SKM-1 treated with dmso at 0.1 percent for 144 hours (cell line): ENCODE data around the gene PCDHGA2.
"Not testable (repeated sequence)": the region's sequence is repeated elsewhere in the genome, so short reads cannot be mapped to it uniquely, and the experiment has no call there.

Experiments
- DNase-seq: peaks from one replicate; lab custom pipeline; 2025; ENCODE audit not compliant: unreplicated experiment; lab: John Stamatoyannopoulos, UW

The PCDHGA2 gene

DNA sequence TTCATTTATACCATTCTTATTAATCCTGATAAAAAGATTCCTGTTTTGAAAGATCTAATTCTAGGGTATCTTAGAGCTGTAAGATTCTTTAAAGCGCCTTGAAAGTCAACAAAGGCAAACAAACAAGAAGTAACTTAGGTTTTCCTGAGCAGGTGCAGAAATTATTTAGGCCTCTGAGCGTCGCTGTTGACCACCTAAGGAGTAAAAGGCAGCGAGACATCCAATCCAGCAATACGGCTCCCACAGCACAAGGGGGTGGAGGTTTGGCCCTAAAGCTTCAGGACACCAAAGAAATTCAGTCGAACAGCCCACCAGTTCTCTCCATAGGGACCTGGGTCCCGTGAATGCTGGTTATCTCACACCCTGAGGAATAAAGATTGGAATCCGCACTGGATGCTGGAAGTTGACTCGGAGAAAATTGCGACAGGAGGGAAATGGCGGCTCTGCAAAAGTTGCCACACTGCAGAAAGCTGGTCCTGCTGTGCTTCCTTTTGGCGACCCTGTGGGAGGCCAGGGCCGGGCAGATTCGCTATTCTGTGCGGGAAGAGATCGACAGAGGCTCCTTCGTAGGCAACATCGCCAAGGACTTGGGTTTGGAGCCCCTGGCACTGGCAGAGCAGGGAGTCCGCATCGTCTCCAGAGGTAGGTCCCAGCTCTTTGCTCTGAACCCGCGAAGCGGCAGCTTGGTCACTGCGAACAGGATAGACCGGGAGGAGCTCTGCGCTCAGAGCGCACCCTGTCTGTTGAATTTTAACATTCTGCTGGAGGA lies at the start of gene PCDHGA2:
PCDHGA2 (plus strand) TSS at position 223 of the 769 bp plus-strand sequence.
- DNase-seq = no peak

DNA sequence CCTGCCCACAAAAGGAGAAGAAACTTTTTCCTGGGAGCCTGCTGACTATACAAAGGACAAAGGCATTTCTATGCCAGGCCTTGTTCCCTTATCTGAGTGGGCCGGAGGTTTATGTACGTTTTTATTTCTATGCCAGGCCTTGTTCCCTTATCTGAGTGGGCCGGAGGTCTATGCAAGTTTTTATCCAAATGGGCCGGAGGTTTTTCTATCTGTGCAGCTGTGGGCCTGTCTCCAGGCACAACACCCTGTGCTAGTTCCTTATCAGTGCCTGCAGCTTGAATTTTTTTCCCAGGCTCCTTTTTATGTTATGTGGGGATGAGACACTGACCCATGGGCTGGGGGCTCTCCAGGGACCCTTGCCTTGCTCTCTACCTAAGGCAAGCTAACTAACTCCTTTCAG lies 40.2 kb upstream of the PCDHGA2 start:
- DNase-seq = no peak

DNA sequence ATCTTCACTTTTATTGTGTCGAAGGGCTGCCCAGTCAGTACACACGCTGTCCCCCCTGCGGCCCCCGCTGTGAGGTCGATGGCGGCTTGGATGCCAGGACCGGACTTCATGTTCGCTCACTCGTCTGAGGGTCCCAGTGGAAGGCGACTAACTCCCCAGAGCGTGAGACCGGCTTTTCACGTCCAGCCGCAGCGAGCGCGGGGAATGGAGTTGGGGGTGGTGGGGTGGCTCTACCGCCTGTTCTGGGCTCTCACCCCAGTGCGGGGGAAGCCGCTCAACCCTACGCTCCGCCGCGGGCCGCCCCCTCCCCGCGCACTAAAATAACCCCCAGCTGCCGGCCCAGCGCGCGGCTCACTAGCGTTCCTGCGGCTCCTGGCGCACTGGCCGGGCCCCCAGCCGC lies 34.8 kb upstream of the PCDHGA2 start, which contains the start of gene SLC25A2:
SLC25A2 (minus strand) TSS at position 294 of the 400 bp plus-strand sequence; CDS start at position 110, 184 bp downstream.
- no peak for DNase-seq

DNA sequence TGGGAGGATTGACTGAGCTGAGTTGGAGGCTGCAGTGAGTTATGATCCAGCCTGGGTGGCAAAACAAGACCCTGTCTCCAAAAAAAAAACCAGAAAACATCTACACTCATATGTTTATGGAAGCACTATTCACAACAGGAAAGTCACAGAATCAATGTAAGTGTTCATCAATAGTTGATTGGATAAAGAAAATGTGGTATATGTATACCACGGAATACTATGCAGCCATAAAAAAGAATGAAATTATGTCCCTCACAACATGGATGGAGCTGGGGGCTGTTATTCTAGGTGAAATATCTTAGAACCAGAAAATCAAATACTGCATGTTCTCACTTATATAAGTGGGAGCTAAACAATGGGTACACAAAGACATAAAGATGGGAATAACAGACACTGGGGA lies 31.9 kb upstream of the PCDHGA2 start:
- no peak for DNase-seq

DNA sequence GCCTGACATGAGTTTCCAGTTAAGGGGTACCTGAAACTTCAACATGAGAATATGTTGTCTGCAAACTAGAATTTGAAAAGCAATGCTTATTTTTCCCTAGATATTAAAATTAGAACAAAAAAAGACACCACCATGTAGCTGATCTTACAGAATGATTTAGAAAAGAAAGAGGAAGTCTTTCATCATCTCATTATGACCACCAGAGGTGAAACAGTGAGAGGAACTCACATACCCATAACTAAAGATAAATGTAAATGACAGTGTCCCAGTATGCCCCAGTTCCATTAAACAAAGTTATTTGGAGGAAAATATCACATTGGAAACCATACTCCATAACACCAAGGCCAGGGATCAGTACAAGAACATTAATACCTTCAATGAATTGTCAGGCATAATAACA lies 24.8 kb upstream of the PCDHGA2 start:
- no peak for DNase-seq

DNA sequence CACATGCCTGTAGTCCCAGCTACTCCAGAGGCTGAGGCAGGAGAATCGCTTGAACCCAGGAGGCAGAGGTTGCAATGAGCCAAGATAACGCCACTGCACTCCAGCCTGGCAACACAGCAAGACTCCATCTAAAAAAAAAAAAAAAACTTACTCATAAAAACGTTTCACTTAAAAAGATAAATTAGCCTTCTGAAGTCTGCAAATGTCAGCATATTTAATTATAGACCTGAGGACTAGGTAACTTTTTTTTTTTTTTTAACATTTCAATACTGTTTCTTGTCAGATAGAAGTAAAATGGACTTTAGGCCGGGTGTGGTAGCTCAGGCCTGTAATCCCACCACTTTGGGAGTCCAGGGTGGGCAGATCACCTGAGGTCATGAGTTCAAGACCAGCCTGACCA lies 21.6 kb upstream of the PCDHGA2 start:
- DNase-seq = not testable (repeated sequence)

DNA sequence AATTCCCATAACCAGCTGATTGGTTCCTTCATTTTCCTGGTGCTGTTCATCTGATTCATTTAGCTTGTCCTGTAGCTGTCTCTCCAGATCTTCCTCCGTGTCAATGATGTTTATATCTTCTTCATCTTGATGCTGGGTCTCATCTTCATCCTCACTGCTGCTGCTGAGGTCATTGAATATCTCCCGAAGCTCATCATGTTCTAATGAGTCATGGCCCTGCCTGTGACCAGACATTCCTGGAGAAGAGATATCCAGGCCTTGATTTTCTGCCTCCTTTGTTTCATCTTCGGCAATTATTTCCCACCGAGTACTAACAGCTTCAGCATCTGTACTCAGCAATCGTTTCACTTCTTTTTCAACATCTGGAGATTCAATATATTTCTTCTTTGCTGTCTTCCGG lies 19.4 kb upstream of the PCDHGA2 start:
- DNase-seq = no peak

DNA sequence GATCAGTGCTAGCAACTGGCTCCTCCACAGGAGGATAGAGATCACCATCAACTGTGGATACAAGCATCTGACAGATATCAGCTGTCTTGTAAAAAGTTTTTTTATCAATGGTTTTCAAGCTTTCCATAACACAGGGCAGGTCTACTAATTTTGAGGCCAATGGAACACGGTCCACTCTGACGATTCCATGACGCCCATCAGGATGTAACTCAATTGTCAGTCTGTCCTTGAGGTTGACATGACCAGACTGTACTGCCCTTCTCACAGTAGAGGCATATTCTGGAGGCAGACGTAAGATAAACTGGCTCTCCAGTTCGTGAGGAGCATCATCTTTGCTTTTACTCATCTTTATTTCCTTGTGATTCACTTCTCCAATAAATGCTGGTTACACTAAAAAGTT lies 18.9 kb upstream of the PCDHGA2 start:
- DNase-seq = no peak

DNA sequence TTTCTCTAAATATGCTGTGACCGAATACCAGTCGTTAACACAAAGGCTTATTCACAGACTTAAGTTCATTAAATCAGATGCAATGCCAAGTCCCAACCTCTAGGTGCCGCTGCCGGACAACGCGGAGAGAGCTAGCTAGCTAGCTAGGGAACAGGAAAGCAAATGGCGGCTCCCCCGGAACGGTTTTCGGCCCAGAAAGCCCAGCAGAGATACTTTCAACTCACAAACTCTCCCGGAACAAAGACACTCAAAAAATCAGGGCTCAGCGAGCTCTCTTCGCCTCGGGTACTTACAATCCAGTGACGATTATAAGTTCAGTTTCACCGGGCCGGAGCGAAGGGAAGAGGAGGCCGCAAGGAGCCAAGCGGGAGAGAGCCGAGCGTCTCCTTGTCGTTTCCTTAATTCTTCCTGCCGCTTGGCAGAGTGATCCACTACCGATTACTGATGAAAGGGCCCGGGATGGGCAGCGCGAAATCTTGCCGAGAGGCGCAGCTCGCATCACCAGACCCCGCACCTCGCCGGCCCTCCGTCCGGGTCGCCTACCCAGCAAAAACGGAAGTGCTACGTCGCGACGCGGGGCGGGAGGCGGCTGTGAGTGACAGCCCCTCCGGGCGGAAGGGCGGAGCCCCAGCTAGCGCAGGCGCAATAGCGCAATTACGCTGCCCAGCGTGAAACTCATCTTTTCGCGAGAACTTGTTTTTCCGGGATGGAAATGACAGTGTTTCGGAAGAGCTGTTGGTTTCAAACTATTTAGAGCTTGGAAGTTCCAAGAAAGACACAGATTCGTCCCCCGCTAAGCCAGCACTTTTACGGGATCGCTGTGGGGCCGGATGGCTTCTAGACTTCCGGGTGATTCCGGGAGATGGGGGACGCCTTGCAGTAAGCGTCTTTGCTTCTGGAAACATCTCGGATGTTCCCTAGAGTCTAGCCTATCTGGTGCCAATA lies 18.1 kb upstream of the PCDHGA2 start, which contains the start of gene TAF7:
TAF7 (minus strand) TSS at position 560 of the 945 bp plus-strand sequence. CDS start 740 bp downstream, outside the sequence.
- DNase-seq = peak; percentile 83

DNA sequence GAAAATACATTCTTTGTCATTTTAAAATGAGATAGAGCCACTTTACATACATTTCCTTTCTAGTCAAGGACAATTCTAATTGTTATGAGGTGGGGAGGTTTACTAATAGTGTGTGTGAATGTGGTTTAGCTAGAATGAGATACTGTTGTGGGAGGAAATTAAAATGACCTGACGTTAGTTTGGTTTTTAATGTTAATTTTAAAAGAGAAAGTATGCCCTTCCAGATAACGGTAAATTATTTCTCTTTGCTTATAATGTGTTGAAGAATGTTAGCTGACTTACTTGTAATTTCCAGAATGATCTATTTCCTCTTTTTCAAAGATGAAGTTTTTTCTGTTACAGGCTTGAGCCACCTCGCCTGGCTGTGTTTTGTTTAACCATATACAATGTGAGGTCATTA lies 16.3 kb upstream of the PCDHGA2 start:
- no peak for DNase-seq

DNA sequence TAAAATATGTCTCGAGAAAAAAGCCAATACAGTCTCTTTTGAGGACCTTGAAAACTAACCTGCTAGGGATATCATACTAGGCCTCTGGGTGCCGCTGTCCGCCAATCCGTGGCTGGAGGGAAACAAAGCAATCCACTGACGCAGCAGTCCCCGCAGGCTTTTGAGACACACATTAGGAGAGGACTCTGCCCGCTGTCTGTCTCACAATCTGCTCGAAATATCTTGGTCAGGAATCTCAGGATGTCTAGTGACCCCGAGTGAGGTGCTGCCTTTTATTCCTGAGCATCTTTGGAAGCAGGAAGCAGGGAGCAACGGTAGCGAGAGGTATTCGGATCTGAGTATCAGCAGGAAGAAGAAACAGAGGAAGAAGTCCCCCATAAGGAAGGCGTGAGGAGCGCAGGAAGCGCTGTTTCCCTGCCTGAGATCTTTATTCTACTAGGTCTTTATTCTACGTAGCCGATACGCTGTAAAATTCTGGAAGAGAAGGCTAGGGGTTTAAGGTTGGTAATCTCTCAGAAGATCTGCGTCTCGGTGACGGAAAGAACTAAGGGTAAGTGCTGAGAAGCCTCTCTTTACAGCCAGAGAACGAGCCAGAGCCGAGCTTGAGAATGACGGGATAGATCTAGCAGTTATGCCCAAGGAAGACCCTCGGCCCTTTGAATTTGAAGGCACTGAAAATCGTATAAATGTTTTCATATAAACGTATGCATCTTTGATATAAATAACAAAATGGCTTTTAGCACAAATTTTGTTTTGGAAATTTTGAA lies 12.3 kb upstream of the PCDHGA2 start:
- no peak for DNase-seq

DNA sequence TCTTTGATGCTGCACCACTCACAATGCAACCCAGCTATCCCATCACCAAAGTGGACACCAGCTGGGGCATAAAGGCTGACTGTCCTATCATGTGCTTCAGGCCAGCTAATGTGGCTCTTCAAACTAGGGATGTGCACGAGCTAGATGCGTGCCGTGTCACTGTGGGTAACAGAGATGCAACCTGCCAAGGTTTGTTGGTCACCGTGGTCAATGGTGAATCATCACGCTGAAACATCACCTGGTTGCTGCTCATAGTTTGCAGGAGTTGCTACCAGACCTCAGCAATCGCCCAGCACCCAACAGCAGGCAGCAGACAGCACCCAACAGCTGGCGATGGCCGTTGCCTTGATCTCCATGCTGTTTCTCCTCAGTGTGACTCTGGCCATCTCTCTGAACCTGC lies 10.3 kb upstream of the PCDHGA2 start:
- DNase-seq = no peak

DNA sequence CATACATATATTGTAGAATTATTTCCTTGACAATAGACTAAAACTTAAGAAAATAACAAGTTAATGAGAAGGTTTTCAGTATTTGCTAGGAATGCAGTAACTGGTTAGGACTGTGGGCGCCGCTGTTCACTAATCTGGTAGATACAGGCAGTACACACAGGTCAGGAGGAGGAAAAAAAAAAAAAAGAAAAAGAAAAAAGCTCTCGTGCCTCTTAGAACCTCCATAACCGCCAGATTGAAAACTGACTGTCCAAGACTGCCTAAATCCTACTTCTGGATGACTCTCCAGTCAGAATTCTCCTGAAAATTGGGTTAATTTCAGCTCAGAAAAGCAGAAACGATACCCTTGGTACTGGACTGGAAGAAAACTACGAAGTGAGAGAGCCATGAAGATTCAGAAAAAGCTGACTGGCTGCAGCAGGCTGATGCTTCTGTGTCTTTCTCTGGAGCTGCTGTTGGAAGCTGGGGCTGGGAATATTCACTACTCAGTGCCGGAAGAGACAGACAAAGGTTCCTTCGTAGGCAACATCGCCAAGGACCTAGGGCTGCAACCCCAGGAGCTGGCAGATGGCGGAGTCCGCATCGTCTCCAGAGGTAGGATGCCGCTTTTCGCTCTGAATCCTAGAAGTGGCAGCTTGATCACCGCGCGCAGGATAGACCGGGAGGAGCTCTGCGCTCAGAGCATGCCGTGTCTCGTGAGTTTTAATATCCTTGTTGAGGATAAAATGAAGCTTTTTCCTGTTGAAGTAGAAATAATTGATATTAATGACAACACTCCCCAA lies 8.1 kb upstream of the PCDHGA2 start, which contains the start of gene PCDHGA1:
PCDHGA1 (plus strand) TSS at position 216 of the 782 bp plus-strand sequence.
- no peak for DNase-seq

DNA sequence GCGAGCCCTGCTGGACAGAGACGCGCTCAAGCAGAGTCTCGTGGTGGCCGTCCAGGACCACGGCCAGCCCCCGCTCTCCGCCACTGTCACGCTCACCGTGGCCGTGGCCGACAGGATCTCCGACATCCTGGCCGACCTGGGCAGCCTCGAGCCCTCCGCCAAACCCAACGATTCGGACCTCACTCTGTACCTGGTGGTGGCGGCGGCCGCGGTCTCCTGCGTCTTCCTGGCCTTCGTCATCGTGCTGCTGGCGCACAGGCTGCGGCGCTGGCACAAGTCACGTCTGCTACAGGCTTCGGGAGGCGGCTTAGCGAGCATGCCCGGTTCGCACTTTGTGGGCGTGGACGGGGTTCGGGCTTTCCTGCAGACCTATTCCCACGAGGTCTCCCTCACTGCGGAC lies 6.0 kb upstream of the PCDHGA2 start:
- not testable (repeated sequence) for DNase-seq

DNA sequence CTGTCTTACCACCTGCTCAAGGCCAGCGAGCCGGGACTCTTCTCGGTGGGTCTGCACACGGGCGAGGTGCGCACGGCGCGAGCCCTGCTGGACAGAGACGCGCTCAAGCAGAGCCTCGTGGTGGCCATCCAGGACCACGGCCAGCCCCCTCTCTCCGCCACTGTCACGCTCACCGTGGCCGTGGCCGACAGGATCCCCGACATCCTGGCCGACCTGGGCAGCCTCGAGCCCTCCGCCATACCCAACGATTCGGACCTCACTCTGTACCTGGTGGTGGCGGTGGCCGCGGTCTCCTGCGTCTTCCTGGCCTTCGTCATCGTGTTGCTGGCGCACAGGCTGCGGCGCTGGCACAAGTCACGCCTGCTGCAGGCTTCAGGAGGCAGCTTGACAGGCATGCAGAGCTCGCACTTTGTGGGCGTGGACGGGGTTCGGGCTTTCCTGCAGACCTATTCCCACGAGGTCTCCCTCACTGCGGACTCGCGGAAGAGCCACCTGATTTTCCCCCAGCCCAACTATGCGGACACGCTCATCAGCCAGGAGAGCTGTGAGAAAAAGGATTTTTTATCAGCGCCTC lies 2.3 kb downstream of the PCDHGA2 start:
- not testable (repeated sequence) for DNase-seq

DNA sequence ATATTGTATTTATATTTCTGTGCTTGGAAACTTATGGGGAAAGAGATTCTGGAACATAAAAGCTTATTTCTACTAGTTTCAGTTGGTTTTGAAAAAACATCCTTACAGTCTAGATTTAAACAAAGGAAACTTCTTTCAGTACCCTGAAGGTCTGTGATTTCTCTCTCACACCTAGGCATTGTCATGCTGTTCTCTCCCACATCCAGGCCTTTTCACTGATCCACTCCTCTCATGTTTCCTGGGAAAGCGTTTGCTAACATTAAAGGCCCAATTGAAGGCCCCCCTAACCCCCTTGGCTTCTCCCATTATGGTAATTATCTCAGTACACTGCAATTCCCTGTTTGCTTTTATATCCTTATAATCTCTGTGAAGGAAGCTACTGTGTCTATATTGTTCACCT lies 4.2 kb downstream of the PCDHGA2 start:
- no peak for DNase-seq

DNA sequence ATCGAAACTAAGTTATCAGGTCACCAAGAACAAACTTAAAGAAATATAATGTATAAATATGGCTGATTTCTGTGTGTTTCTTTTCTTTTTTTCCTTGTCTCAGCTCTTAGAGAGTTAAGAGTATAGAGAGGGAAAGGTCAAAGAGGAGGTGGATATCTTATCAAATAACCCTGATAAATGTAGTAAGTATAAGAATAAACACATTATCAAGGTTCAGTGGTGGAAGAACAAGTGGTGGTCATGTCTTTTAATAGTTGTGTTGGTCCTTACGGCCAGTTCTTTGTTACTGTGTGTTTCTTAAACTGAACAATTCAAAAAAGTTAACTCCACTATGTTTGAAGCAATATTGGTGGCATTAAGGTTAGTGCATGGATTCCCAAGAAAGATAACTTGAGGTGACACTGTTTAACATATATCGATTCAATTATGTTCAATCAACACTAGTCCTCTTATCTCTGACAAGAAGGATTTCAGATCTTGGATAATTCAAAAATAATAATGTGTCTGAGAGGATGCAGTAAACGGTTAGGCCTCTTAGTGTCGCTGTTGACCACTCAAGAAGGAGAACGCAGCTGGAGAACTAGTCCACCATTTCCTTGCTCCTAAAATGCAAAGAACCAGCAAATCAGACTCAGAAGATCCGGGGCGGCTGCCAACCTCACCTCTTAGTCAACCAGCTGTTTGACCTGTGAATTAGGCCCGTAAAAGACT lies 4.8 kb downstream of the PCDHGA2 start, which contains the start of gene PCDHGA3:
PCDHGA3 (plus strand) TSS at position 588 of the 711 bp plus-strand sequence. CDS start 205 bp downstream, outside the sequence.
- DNase-seq = no peak

DNA sequence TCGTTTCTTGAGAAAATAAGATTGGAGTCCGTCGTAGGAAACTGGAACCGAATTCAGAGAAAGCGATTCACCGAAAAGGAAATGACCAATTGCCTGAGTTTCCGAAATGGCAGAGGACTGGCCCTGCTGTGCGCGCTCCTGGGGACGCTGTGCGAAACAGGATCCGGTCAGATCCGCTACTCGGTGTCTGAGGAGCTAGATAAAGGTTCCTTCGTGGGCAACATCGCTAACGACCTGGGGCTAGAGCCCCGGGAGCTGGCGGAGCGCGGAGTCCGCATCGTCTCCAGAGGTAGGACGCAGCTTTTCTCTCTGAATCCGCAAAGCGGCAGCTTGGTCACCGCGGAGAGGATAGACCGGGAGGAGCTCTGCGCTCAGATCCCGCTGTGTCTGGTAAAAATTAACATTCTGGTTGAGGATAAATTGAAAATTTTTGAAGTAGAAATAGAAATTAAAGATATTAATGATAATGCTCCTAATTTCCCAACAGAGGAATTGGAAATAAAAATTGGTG lies 5.4 kb downstream of the PCDHGA2 start:
- no peak for DNase-seq

DNA sequence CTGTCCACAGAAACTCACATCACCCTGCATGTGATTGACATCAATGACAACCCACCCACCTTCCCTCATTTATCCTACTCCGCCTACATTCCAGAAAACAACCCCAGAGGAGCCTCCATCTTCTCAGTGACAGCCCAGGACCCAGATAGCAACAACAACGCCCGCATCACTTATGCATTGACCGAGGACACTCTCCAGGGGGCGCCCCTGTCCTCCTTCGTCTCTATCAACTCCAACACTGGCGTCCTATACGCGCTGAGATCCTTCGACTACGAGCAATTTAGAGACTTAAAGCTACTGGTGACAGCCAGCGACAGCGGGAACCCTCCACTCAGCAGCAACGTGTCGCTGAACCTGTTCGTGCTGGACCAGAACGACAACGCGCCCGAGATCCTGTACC lies 6.8 kb downstream of the PCDHGA2 start:
- no peak for DNase-seq
